Hindlimb muscle (tissue), 1 donor: Measurements from ENCODE around the gene KRT7. TPM values are rescaled to one million over a fixed set of nuclear protein-coding genes. Genes with fewer than 3 reads are reported as not detected.
"Not testable (repeated sequence)": the region's sequence is repeated elsewhere in the genome, so short reads cannot be mapped to it uniquely, and the experiment has no call there.

Source experiments
- DNase-seq: peaks from one replicate; pipeline ENCODE4 v3.0.0-alpha.2; 2013
- polyA plus RNA-seq: library from polyadenylated mRNA; unstranded; fragments of 120-200 nt; gene quantifications from one replicate; pipeline ENCODE4 v1.2.1, GENCODE V29; 2013; ENCODE audit not compliant: insufficient read length

The KRT7 gene
- polyA plus RNA-seq, 1 donor, result 1.9 TPM

DNA sequence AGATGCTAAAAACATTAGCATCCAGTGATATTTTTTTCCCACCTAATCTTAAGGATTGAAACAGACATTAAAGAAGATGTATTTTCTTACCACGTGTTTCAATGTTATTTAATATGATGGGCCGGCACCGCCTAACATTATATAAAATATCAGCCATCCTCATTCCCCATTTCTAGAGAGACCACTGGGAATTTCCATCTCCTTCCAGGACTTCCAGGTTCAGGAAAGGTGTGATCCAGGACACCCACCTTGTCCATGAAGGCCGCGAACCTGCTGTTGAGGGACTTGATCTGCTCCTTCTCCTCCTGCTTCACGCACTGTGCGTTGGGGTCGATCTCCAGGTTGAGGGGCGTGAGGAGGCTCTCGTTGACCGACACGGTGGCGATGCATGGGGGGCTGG, 24.9 kb downstream of the KRT7 start:
- DNase-seq, result not testable (repeated sequence)

DNA sequence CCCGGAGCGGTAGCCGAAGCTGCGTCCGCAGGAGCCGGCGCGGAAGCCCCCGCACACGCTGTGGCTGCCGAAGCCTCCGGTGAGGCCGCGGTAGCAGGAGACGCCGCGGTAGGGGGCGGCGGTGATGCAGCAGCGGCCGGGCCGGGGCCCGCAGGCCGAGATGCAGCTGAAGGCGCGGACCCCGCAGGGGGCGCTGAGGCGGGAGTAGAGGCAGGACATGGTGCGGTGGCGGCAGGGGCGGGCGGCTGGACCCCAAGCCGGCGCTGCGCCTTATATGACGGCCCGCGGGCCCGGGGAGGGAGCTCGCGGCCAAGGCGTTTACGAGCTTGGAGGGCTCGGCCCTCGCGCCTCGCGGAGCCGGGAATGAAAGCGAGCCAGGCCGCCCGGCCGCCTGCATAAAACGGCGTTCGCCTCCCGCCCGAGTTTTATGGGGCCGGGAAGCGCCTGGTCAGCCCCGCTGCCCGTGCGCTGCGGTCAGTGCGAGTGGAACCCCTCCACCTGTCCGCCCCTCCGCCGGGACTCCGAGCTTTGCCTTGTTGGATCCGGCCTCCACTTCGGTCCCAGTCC, 25.4 kb downstream of the KRT7 start:
- DNase-seq, result peak; percentile 57

DNA sequence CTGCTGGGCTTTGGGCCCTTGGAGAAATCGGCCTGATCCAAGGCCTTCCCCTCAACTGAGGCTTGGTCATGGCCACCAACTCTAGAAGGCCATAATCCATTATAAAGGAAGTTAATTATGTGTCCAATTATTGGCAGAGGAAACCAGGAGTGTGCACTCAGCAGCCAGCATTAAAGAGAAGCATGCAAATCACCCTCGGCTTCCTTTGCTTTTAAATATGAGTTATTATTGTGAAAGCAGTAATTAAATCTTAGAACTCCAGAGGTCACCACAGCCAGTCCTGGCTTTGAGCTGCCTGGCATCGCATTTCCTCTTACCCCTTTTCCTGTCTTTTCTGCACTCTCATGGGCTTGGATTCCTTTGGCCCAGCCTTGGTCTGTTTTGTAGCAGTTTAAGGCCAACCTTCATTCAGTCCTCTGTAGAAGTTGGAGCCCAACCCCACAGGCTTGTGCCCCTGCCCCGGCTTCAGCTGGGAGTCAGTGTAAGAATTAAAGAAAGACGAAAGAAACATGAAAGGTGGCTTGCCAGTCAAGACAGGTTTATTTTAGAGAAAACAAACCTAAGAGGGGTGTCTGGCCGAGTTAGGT, 26.7 kb downstream of the KRT7 start:
- DNase-seq, result no peak

DNA sequence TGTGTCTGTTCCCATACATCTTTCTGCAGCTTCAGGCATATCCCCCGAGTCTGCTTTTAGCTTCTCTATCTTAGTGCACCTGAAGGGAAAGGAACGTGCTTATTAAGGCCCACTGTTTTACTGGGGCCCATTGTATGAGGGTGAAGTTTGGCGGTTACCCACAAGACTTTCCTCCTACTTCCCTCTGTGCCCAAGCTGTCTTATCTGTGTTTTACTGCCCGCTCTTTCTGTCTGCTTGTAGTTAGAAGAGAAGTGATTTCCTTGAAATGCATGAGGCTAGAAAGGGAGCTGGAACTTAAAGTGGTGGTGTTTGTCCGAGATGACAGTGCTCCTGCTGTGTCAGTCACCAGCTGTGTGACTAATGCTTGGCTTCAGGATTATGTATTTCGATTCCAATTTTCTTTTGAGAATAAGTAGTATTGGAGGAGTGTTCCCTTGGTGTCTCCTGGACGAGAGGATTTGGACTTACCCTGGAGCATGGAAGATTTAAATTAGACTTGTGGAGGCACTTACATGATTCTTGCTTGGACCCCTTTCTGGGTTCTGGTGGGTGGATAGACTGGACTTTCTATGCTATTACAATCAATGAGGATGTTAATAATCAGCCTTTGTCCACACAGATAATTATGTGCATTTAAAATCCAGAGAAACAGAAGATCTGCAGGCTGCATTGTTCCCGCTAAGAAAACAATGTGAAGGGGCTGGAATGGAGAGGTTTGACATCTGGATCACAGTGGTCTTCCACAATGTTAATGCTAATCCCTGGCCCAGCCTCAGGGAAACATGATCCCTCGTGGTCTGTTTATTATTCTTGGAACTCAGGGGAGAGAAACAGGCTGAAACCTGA, 27.5 kb downstream of the KRT7 start:
- no peak for DNase-seq

DNA sequence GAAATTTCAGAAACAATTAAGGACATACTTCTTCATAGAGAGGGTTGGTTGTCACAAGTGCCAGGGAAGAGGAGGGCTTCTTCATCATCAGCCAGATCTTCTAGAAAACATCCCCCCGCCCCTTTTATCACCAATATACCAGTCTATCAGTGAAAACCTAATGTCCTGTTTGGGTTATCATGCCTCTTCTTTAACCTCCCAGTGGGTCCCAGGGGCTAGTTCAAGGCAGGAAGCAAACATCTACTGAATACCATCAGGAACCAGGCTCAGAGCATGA, 28.1 kb downstream of the KRT7 start:
- DNase-seq, result no peak

DNA sequence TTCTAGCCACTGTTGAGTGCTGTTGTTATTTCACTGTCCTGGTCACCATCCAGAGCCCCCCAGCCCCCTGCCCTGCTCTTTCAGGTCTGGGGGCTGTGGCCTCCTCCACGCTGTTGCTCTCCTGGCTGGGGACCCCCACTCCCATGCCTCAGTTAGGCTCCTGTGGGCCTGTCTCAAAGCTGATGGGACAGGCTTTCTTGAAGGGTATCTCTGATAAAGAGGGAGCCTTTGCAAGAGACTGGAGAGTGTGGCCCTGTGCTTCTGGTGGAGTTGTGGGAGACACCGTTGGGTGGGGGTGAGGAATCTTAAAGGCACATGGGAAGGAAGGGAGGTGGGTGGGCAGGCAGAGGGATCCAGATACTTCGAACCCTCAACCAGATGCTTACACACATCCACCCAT, 29.2 kb downstream of the KRT7 start:
- no peak for DNase-seq

DNA sequence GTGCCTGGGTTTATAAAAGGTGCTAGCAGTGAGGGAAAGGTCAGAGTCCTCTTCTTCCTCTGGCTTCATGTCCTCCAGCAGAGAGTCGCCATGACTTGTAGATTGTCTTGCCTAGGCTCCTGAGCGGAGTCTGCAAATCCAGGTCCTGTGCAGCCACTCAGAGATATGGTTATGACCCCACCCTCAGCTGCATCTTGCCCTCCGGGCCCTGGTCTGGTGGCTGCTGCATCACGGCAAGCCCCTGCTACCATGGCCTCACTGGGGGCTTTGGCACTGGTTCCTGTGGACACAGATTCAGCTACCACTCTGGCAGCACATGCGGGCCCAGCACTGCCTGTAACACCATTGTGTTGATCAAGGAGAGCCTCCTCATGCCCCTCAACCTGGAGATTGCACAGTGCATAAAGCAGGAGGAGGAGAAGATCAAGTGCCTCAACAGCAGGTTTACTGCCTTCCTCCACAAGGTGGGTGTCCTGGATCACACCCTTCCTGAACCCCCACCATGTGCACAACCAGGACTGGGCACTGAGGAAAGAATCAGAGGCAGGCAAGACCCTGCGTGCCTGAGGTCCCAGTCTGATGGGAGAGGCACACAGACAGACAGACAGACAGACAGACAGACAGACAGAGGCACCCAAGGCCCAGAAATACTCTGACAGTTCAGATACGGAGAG, 30.9 kb downstream of the KRT7 start:
- no peak for DNase-seq

DNA sequence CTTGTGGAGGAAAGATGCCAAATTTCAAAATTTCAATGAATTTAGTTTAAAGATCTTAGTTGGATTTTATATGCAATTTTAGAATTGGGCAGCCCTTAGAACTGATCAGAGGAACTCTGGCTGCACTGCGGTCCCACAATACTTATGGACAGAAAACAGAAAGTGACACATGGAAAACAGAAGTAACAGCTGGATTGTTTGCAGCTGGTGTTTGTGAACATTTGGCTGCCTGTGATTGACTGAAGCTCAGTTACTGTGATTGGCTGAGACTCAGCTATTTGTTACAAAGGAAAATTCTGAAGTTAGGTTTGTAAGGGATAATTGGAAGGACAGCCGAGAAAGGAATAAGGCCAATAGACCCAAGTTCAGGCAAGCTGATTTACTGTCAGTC, 31.4 kb downstream of the KRT7 start:
- DNase-seq, result peak; percentile 61

DNA sequence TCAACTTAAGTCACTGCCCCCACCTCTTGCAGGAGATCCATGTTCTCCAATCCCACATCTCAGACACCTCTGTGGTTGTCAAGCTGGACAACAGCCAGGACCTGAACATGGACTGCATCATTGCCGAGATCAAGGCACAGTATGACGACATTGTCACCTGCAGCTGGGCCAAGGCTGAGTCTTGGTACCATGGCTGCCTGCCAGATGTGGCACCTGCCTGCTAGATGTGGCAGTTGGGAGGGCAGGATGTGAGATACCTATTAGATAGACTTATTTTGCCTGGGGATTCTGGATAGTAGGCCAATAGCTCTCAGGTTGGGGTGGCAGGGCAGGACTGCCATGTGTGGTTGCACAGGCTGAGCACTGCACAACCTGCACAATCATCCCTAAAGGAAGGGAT, 33.5 kb downstream of the KRT7 start:
- no peak for DNase-seq

DNA sequence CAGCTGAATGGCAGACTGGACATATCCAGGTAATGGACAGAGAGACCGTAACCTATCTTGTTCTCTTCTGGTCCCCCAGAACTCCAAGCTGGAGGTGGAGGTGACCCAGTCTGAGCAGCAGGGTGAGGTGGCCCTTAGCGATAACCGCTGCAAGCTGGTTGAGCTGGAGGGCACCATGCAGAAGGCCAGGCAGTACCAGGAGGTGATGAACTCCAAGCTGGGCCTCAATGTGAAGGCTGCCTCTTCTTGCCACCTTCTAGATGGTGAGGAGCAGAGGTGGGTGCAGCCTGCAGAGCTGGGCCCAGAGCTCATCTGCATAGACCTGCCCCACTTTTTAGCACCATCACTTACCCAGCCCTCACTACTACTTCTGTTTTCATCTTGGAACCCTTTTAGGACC, 34.2 kb downstream of the KRT7 start:
- no peak for DNase-seq

DNA sequence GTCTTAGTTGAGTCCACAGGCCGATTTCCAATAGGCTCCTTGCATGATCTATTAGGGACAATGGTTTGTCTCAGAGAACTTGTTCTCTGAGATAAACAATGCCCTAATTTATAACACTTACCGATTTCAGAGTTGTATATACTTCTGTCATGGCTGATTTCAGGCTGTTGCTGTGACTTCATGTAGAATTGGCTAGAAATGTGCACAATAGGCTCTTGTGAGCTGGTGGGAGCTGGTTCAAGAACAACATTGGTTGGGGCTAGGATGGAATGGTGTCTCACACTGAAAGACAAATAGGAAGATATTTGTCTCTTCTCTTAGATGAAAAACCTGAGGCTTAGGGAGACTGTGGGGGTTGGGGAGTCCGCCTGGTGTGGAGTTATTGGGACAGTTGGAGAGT, 34.7 kb downstream of the KRT7 start:
- DNase-seq, result no peak

DNA sequence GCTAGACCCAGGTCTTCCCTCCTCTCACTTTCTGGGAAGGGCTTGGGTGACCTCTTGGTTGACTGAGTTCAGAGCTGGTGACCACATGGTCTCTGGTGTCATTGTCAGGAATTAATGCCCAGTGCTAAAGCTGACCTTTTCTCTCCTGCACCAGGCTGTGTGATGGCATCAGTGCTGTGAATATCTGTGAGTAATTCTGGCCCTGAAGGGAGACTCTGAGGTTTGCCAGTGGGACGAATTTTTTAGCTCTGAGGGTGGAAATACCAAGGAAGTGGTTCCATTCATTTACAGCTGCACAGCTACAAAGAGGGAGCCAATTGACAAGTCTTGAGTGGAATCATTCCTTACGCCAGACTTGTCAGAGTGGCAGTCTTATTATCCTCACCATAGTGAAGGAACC, 35.2 kb downstream of the KRT7 start:
- no peak for DNase-seq

DNA sequence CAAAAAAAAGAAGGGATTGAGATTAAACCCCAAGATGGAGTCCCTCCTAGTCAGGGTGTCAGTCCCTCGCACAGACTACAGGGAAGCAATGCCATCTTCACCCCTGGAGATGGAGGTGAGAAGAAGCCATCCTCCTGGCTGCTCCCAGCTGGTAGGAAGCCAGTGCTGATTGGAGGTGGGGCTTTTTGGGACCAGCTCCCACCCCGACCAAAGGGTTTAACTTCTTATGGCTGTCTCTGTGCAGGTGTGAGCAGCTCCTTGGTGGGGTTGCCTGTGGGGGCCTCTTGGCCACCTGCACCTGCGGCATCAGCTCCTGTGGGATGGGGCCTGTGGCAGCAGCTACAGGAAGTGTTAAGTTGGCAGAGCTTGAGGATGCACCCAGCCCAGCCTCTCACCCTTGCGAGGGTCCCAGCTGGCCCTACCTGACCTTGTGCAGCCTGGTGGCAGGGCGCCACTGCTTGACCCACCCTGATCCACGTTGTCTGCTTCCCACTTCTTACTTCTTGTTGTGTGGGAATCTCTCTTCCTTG, 37.6 kb downstream of the KRT7 start:
- DNase-seq, result no peak

DNA sequence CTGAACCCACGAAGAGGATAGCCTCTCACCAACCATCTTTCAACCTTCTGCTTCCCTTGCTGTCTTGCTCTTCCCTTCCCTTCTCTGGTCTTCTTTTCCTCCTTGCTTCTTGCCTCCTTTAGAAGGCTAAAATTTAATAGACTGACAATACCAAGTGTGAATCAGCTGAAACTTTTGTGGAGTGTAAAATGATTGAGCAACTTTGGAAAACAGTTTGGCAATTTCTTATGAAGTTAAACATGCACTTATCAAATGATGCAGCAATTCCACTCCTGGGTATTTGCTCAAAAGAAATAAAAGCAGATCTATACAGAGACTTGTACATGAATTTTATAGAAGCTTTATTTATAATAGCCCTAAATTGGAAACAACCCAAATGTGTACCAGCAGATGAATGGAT, 38.1 kb downstream of the KRT7 start:
- DNase-seq, result no peak

DNA sequence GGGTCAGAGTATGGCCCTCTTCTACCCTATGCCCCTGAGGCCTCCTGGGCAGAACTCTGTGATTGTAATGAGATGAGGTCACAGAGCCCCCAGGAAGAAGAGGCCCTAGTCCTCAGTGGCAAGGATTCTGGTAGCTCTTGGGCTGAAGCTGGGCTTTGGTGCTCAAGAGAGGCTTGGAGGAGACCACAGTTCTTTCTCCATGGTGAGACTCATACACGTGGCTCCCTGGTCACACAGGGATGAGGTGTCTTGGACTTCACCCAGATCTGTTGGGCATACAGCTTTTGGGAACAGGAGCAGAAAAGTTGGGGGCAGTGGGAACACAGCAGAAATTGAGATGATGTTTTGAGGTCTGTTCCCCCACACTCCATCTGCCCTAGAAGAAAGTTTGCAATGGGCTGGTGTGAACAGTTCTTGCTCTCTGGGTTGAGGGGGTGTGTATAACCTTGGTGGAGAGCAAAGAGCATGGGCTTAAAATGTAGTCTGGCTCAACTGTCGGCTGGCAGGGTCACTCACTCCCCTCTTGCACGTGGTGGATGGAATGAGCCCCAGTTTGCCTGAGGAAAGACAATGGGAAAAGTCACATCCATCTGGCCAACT, 41.6 kb downstream of the KRT7 start, which contains the start of gene KRT86:
TSS of gene KRT86 (plus strand) at position 125 of the 600 bp plus-strand sequence. CDS start 27,272 bp downstream, outside the sequence.
- DNase-seq, result no peak

DNA sequence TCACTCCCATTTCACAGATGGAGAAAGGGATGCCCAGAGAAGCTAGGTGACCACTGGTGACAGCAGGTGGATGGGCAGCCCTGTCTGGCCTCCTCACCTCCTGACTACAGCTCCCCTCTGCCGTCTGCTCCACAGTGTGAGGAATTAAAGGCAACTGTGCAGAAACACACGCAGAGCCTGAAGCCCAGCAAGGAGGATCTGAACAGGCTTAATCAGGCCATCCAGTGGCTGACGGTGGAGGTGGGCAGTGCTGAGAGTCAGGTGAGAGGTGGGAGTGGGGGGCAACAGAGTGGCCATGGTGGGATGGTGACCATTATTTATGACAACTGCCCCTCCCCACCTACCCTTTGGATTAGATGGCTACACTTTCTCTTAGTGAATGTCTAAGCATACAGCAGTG, 42.6 kb downstream of the KRT7 start:
- DNase-seq, result no peak

DNA sequence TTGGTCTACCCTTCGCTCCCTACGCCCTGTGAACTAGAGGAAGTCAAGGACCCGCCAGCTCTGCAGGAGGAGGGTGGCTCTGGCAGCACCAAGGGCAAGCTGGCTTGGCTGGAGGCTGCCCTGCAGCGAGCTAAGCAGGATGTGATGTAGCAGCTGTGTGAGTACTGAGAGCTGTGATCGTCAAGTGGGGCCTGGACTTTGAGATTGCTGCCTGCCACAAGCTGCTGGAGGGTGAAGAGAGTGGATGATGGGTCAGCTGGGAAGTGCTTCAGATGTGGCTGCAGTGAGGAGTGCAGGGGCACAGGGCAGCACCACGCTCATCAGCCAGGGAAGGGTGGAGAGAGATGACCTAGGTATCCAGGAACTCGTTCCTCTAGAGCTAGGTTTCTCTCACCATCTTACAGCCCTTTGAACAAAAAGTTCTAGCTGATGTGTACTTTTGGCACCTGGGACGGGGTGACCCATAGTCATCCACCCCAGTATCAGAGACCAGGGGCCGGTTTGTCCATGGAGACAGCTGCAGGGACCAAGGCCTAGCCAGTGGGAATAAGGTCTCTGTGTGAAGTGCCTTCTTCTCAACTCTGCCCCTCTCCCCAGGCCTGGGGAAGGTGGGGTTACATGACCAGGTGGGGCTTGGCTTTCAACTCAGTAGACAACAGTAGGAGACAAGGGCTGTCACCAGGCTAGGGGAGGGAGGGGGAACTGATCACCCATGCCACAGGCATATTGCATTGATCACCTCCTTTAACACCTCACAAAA, 44.6 kb downstream of the KRT7 start:
- no peak for DNase-seq

DNA sequence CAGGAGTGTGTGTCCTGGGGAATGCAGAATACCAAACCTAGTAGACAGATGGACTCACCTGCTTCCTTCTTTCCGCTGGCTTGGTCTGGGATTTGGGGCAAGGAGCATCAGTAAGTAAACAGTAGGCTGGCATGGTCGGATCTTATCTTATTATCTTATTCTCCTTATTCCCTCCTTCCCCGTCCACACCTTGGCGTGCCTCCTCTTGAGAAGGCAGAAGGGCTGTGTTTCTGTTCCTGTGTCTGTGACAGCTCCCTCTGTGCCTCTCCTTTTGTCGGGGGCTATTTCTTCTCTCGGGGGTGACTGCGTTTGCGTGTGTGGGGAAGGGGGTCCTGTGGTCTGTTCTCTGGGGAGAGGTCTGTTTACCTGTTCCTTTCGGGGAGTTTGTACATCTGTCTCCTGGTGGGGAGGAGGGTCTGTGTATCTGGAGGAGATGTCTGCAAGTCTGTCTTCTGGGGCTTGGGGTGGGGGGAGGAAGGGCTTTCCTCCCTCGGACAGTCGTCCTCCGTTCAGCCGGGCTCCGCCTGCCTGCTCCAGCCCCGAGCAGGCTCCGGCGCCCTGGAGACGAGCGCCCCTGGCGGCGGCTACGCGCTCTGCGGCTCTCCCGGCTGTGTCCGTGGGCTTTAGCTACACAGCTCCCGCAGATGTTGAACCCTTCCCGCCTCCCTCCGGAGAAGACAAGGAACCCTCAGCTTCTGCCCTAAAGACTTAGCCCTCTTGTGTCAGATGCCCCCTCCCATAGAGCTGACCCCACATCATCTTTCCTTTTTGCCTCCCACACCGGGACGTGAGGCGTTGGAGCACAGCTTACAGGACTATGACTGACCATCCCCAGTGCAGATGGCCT, 45.8 kb downstream of the KRT7 start:
- DNase-seq, result peak; percentile 71

DNA sequence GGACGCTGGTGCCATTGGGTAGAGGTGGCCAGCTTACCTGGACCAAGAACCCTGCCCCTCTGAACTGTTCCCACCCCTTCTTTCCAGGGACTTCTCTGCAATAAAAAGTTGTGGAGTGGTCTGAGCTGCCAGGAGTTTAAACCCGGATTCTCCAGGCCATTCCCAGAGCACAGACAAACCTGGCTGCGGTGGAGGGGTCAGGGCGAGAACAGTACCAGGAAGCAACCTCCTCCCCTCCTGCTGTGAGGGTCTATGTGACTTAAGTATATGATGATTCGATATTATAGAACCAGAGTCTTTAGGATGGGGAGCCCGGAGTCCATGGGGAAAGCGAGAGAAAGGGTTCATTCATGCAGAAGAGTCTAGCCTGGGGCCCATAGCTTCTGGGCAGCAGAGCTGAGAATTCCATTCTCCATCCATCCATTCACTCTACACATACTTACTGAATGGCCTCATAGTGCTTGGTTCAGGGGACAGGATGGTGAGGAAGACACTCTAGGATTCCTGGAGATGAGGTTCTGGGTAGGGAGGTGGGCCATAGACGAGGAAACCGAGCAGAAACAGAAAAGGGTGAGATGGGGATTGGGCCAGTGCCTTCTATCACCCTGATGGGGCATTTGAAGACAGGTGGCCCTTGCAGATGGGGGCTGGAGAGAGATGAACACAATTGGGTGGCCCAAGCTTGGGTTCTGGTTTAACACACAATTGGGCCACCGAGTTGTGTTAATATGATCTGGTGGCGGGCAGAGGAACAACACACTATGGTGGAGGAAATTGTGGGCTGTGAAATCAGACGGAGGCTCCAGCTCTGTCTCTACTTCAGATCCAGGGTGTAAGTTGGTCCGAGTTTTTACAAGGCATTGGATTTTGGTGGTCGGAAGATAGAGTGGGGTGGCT, 46.6 kb downstream of the KRT7 start:
- DNase-seq, result no peak

DNA sequence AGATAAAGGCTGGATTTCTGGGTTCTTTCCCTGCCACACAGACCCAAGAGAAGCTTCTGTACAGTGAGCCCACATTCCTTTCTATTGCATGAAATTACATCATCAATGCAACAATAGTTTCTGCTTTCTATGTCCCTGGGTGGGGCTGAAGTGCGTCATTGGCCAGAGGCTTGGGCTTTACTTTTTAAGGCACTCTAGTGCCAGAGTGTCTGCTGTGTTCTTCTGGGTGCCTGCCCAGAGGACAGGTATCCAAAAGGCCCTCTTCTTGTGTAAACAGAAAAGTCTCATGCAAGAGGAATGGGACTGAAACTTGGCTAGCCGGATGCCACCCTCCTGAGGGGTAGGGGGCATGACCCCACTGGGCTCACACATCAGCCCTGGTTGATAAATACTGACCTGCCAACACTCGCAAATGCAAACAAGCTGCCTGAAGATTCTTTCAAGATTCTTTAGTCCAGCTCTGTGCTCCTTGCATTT, 47.3 kb downstream of the KRT7 start:
- no peak for DNase-seq
